Smooth muscle cell (in vitro differentiated cells): Measurements from ENCODE around the gene SLX9. TPM values are rescaled to one million over a fixed set of nuclear protein-coding genes. Genes with fewer than 3 reads are reported as not detected.
A peak's percentile ranks its signal among the peaks of the same experiment; 100 is the strongest.

Experiments used
- DNase-seq: peaks from one replicate; lab custom pipeline; 2025; ENCODE audit not compliant: unreplicated experiment; lab: John Stamatoyannopoulos, UW
- H2AFZ ChIP-seq: fragments of 200-600 bp; sonication (generic); 2 replicates; pipeline ENCODE4 v1.6.0; 2016; ENCODE audit warnings: antibody characterized with exemption, low read depth, mild to moderate bottlenecking
- H3F3A ChIP-seq: fragments of 200-600 bp; sonication (generic); 2 replicates; pipeline ENCODE4 v1.6.0; 2017; ENCODE audit warnings: antibody characterized with exemption, low read depth
- H3K27ac ChIP-seq: fragments of 200-600 bp; sonication (generic); 2 replicates; pipeline ENCODE4 v1.5.1; 2016; ENCODE audit warnings: low read depth, mild to moderate bottlenecking
- H3K27me3 ChIP-seq: fragments of 200-600 bp; sonication (generic); 2 replicates; pipeline ENCODE4 v1.6.1; 2016; ENCODE audit warnings: low read depth, mild to moderate bottlenecking
- H3K36me3 ChIP-seq: fragments of 200-600 bp; sonication (generic); 2 replicates; pipeline ENCODE4 v1.5.1; 2016; ENCODE audit warnings: low read depth
- H3K4me1 ChIP-seq: fragments of 200-600 bp; sonication (generic); 2 replicates; pipeline ENCODE4 v1.5.1; 2016; ENCODE audit warnings: low read depth
- H3K4me2 ChIP-seq: fragments of 200-600 bp; sonication (generic); 2 replicates; pipeline ENCODE4 v1.6.0; 2016; ENCODE audit warnings: mild to moderate bottlenecking
- H3K4me3 ChIP-seq: fragments of 200-600 bp; sonication (generic); 2 replicates; pipeline ENCODE4 v1.5.1; 2016; ENCODE audit warnings: mild to moderate bottlenecking
- H3K79me2 ChIP-seq: fragments of 200-600 bp; sonication (generic); 2 replicates; pipeline ENCODE4 v1.6.0; 2016; ENCODE audit warnings: low read depth, mild to moderate bottlenecking
- H3K9ac ChIP-seq: fragments of 200-600 bp; sonication (generic); 2 replicates; pipeline ENCODE4 v1.6.0; 2016; ENCODE audit warnings: low read depth
- H3K9me3 ChIP-seq: fragments of 200-600 bp; sonication (generic); replicated peaks from 2 replicates; pipeline ENCODE4 v1.5.1; 2016; ENCODE audit warnings: low read depth
- H4K20me1 ChIP-seq: fragments of 200-600 bp; sonication (generic); 2 replicates; pipeline ENCODE4 v1.6.0; 2016; ENCODE audit warnings: low read depth
- CTCF ChIP-seq: fragments of 200-600 bp; sonication (generic); IDR thresholded peaks from 2 replicates; pipeline ENCODE4 v1.5.1; 2017; ENCODE audit warnings: borderline replicate concordance, mild to moderate bottlenecking, antibody characterized with exemption; ENCODE audit not compliant: insufficient read depth, poor library complexity, severe bottlenecking
- WGBS: methylation state at CpG from one replicate; pipeline ENCODE4 v1.1.7; 2016; ENCODE audit warnings: low lambda C conversion rate; 5-methylcytosine and 5-hydroxymethylcytosine counted together
- polyA plus RNA-seq: library from polyadenylated mRNA; unstranded; fragments of >200 nt; fragmentation: Nextera tagmentation; extraction: Ambion mirVana; gene quantifications from 2 replicates; pipeline ENCODE4 v1.2.1, GENCODE V29; 2016
- total RNA-seq: library from RNA; depleted of rRNA; stranded (reverse); fragments of >200 nt; gene quantifications from 2 replicates; pipeline ENCODE4 v1.2.3, GENCODE V29; 2014

The SLX9 gene
- total and polyA plus RNA-seq, 2 experiments from 2014 or later, result 13.9 to 26.6 TPM

DNA sequence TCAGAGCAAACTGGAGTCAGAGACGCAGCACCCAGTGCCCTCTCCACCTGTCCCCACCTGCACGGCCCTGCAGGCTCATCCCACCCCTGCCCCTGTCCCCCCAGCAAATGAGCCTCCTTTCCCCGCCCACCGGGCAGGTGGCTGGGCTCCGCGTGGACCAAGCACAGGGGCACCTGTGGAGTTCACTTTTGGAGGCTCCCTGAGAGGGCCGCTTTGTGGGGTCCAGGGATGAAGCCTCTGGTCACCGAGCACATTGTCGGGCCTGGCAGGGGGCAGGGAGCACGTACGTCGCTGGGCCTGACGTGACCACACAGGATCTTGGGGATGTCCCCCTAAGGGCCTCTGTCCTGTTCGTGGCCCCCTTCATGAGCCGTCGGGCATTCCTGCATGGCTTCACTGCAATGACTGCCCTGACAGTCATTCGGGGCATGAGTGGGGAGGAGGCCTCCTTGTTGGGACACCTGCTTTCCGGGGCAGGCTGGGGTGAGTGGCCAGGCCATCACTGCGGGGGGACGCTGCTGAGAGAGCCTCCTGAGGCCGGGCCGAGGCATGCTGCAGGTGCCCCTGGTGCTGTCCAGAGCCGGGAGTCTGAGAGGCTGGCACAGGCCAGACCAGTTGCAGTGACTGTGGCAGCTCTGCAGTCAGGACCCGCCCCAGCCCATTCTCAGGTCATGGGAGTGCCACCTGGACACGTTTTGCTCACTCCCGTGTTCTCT, 19.7 kb downstream of the SLX9 start:
- 94% methylated on average over 26 of the region's 26 CpGs for WGBS

DNA sequence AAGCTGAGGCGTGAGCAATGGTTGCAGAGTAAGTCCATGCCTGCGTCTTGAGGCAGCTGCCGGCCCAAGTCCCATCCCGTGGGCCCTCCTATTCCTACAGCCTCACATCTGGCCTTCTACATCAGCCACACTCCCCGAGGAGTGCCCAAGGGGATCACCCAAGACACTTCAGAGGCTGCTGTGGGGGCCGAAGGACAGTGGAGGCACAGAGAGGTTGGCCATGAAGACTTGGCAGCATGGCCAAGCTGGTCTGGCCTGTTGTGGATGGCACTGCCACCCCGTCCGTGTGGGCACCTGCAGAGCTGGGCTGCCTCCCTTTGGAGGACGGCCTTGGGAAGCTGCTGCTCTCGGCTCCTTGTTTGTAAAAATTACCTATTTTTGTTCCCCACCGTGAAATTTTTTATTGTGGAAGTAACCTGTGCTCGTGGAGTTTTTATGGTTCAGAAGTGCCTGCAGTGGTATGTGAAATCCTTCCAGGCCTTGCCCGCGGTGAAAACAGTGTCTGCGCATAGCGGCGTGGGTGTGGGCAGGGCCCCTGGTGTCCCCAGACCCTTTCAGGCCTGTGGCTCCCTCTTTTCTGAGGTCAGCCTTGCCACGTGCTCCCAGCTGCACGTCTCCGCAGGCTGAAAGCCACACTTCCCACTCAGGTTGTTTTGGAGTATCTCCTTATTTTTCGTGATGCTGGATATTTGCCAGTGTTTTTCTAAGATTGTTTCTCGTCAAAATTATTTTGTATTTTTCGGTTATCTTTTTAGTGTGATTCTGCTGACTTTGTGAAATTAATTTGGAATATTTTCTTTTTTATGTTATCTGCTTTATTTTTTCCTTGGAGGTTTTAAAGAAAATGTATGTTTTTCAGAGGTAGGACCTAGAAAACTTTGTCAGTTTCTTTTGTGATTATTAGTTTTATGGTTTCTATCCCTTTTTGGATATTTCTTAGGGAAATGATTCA, 20.6 kb downstream of the SLX9 start:
- Histone ChIP-seq H3F3A (peaks cover 14% of the 10 kb centered on the region), H3K9me3 (no peaks in the 10 kb centered on the region), H3K9ac (no peak overlapping the region), H4K20me1 (peaks cover 38% of the 10 kb centered on the region), H3K4me2 (no peak overlapping the region), H3K4me1 (peaks cover 40% of the 10 kb centered on the region), H3K36me3 (no peaks in the 10 kb centered on the region), H3K4me3 (no peak overlapping the region), H3K27me3 (no peaks in the 10 kb centered on the region), H3K27ac (no peak overlapping the region), H2AFZ (no peak overlapping the region), H3K79me2 (peaks cover 26% of the 10 kb centered on the region)
- DNase-seq, result no peak
- 98% methylated on average over 23 of the region's 23 CpGs for WGBS
- no peak for TF ChIP-seq CTCF

More for the DNA sequence above, 19.7 kb downstream of the SLX9 start:
- Histone ChIP-seq H4K20me1 (peaks cover 39% of the 10 kb centered on the region), H3K27ac (peak overlapping the region; percentile 92), H3F3A (peaks cover 14% of the 10 kb centered on the region), H3K9me3 (no peaks in the 10 kb centered on the region), H3K79me2 (peaks cover 26% of the 10 kb centered on the region), H2AFZ (no peak overlapping the region), H3K36me3 (no peaks in the 10 kb centered on the region), H3K4me3 (no peak overlapping the region), H3K4me1 (peaks cover 36% of the 10 kb centered on the region), H3K4me2 (peak overlapping the region; percentile 48), H3K9ac (peak overlapping the region; percentile 85), H3K27me3 (no peaks in the 10 kb centered on the region)
- TF ChIP-seq CTCF, result no peak
- DNase-seq, result no peak

DNA sequence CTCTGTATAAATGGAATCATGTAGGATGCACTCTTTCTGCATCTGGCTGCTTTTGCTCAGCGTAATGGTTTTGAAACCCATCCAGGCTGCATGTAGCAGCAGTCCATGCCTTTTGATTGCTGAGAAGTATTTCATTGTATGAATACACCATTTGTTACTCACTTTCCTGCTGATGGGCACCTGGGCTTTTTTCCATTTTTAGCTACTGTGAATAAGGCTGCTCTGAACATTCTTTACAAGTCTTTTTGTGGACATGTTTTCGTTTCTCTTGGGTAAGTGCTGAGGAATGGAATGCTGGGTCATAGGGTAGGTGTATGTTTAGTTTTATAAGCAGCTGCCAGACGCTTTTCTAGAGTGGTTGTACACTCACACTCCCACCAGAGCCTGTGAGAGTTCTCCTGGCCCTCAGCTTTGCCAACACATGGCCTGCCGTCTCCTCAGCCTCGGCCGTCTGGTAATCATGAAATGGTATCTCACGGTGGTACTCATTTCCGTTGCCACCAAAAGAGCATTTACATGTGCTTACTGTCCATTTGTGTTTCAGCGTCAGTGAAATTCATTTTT, 22.7 kb downstream of the SLX9 start:
- H2AFZ ChIP-seq, result no peak overlapping the region
- TF ChIP-seq CTCF, result no peak
- H3K79me2 ChIP-seq, result peaks cover 20% of the 10 kb centered on the region
- peak overlapping the region; percentile 90 for H3K27ac ChIP-seq
- H3K4me2 ChIP-seq, result peak overlapping the region; percentile 76
- DNase-seq, result no peak
- H3K9me3 ChIP-seq, result no peaks in the 10 kb centered on the region
- peak overlapping the region; percentile 52 for H3K9ac ChIP-seq
- H3K27me3 ChIP-seq, result no peaks in the 10 kb centered on the region
- H3K4me1 ChIP-seq, result peaks cover 40% of the 10 kb centered on the region
- H4K20me1 ChIP-seq, result peaks cover 19% of the 10 kb centered on the region
- 16% methylated on average over 9 of the region's 9 CpGs for WGBS
- H3K4me3 ChIP-seq, result no peak overlapping the region
- H3K36me3 ChIP-seq, result no peaks in the 10 kb centered on the region
- H3F3A ChIP-seq, result peaks cover 14% of the 10 kb centered on the region
